Osteoblast (primary cell): ENCODE results near the gene GCK. TPM values are rescaled to one million over a fixed set of nuclear protein-coding genes. Genes with fewer than 3 reads are reported as not detected.
A peak's percentile ranks its signal among the peaks of the same experiment; 100 is the strongest.

Experiments used
- DNase-seq: peaks from one replicate; pipeline ENCODE4 v3.0.0; 2011; ENCODE audit warnings: low spot score, mixed read lengths; ENCODE audit not compliant: insufficient read length; ENCODE audit errors: missing footprints
- H2AFZ ChIP-seq: 2 replicates; pipeline ENCODE4 v1.6.0; 2011; ENCODE audit warnings: mild to moderate bottlenecking, low read length
- H3K27ac ChIP-seq: 2 replicates; pipeline ENCODE4 v1.5.1; 2011; ENCODE audit warnings: mild to moderate bottlenecking, low read depth, low read length, moderate library complexity
- H3K27me3 ChIP-seq: 2 replicates; pipeline ENCODE4 v1.6.0; 2012; ENCODE audit warnings: mild to moderate bottlenecking, control low read depth, inconsistent platforms, low read length, moderate library complexity; ENCODE audit not compliant: insufficient read depth
- H3K36me3 ChIP-seq: 2 replicates; pipeline ENCODE4 v1.5.1; 2011; ENCODE audit warnings: mild to moderate bottlenecking, low read length, control low read depth, moderate library complexity; ENCODE audit not compliant: insufficient read depth
- H3K4me1 ChIP-seq: 2 replicates; pipeline ENCODE4 v1.5.1; 2011; ENCODE audit warnings: mild to moderate bottlenecking, low read length, control low read depth, moderate library complexity; ENCODE audit not compliant: insufficient read depth
- H3K4me2 ChIP-seq: 2 replicates; pipeline ENCODE4 v1.6.0; 2011; ENCODE audit warnings: mild to moderate bottlenecking, low read length; ENCODE audit not compliant: insufficient read depth
- H3K4me3 ChIP-seq: fragments of 200-600 bp; sonication (generic); 3 replicates; pipeline ENCODE4 v1.5.1; 2012; ENCODE audit warnings: mild to moderate bottlenecking, low read length, inconsistent platforms; ENCODE audit not compliant: insufficient read depth
- H3K79me2 ChIP-seq: 2 replicates; pipeline ENCODE4 v1.6.0; 2012; ENCODE audit warnings: mild to moderate bottlenecking, low read length, control low read depth, inconsistent platforms; ENCODE audit not compliant: insufficient read depth
- H3K9me3 ChIP-seq: 2 replicates; pipeline ENCODE4 v1.5.1; 2011; ENCODE audit warnings: low read depth, low read length, control low read depth
- H4K20me1 ChIP-seq: 2 replicates; pipeline ENCODE4 v1.6.0; 2012; ENCODE audit warnings: mild to moderate bottlenecking, low read length, control low read depth; ENCODE audit not compliant: insufficient read depth
- total RNA-seq: library from RNA; depleted of rRNA; stranded (reverse); fragments of >200 nt; gene quantifications from 2 replicates; pipeline ENCODE4 v1.2.3, GENCODE V29; 2012
- TF ChIP-seq, protein P1 (sequence below): IDR thresholded peaks from 2 replicates; pipeline ENCODE4 v1.5.1; 2011; ENCODE audit warnings: mild to moderate bottlenecking, low read depth, low read length, moderate library complexity; ENCODE audit errors: extremely low read depth

GCK gene
- total RNA-seq, 1 donor = not detected

DNA sequence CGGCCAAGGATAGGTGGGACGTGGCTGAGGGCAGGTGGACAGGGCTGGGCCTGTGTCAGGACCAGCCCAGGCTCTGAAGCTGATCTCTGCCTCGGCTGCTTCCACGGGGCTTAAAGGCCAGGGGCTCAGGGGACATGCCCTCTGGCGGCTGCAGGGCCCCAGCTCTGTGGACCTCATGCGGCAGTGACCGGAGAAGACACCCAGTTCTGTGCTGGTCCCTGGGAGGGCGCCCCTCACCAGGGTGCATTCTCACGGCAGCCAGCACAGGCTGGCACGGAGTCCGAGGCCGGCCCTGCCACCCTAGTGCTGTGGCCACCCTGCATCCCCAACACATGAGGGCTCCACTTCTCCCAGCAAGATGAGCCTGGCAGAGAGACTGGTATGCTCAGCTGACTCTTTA, 41.8 kb upstream of the GCK start:
- no peaks in the 10 kb centered on the region for H4K20me1 ChIP-seq
- H3K27ac ChIP-seq = no peak overlapping the region
- no peak overlapping the region for H2AFZ ChIP-seq
- DNase-seq = no peak
- H3K4me2 ChIP-seq = no peak overlapping the region
- no peaks in the 10 kb centered on the region for H3K9me3 ChIP-seq
- TF ChIP-seq, protein P1, sequence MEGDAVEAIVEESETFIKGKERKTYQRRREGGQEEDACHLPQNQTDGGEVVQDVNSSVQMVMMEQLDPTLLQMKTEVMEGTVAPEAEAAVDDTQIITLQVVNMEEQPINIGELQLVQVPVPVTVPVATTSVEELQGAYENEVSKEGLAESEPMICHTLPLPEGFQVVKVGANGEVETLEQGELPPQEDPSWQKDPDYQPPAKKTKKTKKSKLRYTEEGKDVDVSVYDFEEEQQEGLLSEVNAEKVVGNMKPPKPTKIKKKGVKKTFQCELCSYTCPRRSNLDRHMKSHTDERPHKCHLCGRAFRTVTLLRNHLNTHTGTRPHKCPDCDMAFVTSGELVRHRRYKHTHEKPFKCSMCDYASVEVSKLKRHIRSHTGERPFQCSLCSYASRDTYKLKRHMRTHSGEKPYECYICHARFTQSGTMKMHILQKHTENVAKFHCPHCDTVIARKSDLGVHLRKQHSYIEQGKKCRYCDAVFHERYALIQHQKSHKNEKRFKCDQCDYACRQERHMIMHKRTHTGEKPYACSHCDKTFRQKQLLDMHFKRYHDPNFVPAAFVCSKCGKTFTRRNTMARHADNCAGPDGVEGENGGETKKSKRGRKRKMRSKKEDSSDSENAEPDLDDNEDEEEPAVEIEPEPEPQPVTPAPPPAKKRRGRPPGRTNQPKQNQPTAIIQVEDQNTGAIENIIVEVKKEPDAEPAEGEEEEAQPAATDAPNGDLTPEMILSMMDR = no peak
- no peaks in the 10 kb centered on the region for H3K36me3 ChIP-seq
- peaks cover 1% of the 10 kb centered on the region for H3K27me3 ChIP-seq
- no peak overlapping the region for H3K4me3 ChIP-seq
- no peaks in the 10 kb centered on the region for H3K4me1 ChIP-seq
- no peaks in the 10 kb centered on the region for H3K79me2 ChIP-seq

DNA sequence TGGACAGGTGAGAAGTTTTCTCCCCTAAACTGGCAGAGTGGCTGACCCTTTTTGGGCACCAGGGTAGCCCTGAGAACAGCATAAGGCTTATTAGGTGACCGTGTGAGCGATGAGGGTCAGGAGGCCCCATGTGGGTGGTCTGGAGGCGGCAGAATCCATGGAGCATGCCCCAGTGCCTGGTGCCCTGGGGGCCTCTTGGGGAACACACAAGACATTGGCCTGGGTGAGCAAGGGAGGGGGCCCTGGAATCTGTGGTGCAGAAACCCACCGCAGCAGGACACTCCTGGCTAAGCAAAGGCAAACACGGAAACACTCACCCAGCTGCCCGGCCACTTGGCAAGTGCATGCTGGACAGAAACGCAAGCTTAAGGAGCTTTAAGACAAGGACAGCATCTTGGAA, 41.0 kb upstream of the GCK start:
- no peaks in the 10 kb centered on the region for H3K4me1 ChIP-seq
- H3K27ac ChIP-seq = no peak overlapping the region
- no peaks in the 10 kb centered on the region for H4K20me1 ChIP-seq
- no peaks in the 10 kb centered on the region for H3K79me2 ChIP-seq
- no peak for DNase-seq
- TF ChIP-seq, protein P1 = no peak
- H3K36me3 ChIP-seq = no peaks in the 10 kb centered on the region
- H3K4me2 ChIP-seq = no peak overlapping the region
- H2AFZ ChIP-seq = no peak overlapping the region
- H3K4me3 ChIP-seq = no peak overlapping the region
- H3K27me3 ChIP-seq = peaks cover 7% of the 10 kb centered on the region
- H3K9me3 ChIP-seq = no peaks in the 10 kb centered on the region

DNA sequence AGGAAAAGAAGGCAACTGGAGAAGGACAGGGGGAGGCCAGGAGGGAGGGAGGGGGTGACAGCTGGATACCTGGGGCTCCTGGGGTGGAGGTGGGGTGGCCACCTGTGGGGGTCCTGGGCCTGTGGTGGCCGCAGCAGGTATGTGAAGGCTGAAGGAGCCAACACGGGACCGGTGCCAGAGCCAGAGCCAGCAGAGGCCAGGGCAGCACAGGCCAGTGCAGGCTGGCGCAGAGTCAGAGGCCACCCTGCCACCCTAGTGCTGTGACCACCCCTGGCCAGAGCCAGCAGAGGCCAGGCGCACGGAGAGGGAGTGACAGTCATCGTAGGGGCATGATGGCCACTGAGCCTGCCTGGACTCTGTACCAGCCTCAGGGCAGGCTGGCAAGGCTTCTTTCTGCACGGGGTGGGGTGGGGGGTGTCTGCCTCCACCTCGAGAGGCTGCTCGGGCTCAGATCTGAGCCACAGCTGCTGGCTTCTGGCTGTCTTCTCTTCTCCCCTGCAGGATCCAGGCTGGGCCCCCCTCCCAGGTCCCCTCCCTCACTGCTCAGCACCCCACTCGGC, 40.4 kb upstream of the GCK start:
- no peak overlapping the region for H2AFZ ChIP-seq
- no peak overlapping the region for H3K4me2 ChIP-seq
- DNase-seq = peak; percentile 89
- H3K79me2 ChIP-seq = no peaks in the 10 kb centered on the region
- H3K4me3 ChIP-seq = no peak overlapping the region
- H3K27me3 ChIP-seq = peaks cover 11% of the 10 kb centered on the region
- no peaks in the 10 kb centered on the region for H3K4me1 ChIP-seq
- TF ChIP-seq, protein P1 = no peak
- no peaks in the 10 kb centered on the region for H3K9me3 ChIP-seq
- no peaks in the 10 kb centered on the region for H3K36me3 ChIP-seq
- no peak overlapping the region for H3K27ac ChIP-seq
- no peaks in the 10 kb centered on the region for H4K20me1 ChIP-seq

DNA sequence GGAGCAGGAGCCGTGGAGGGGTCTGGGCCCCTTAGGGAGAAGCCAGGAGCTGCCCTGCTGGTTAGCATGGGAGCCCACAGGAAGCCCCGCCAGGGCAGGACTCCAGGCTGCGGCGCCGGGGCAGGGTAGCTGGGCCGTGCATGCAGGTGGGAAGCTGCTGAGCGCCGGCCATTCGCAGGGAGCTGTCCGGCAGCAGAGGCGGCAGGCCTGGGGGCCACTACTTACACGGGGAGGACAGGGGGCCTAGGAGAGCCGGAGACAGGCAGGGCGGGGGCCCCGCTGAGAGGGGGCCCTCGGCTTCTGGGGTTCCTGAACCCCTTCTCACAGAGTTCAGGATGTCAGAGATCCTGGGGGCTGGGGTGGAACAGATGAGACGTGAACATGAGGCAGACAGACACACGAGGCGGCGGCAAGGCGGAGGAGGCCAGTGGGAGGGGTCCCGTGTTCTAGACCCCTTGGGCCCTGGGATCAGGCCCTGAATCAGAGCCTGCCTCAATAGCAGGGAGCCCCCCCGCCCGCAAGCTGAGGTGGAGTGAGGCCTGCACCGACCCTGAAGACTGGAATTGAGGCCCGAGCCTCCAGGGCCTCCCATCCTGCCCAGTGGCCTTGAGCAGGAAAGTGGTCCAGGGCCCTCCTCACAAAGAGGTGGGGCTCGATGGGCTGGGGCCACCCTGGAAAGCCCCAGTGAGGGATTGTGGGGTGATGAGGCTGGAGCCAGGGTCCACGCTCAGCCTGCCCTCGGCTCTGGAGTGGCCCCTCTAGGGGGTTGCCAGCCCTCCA, 39.5 kb upstream of the GCK start:
- H3K27ac ChIP-seq = no peak overlapping the region
- no peak overlapping the region for H2AFZ ChIP-seq
- peaks cover 11% of the 10 kb centered on the region for H3K27me3 ChIP-seq
- no peak overlapping the region for H3K4me3 ChIP-seq
- no peak for DNase-seq
- TF ChIP-seq, protein P1 = no peak
- no peaks in the 10 kb centered on the region for H3K4me1 ChIP-seq
- no peak overlapping the region for H3K4me2 ChIP-seq
- no peaks in the 10 kb centered on the region for H3K79me2 ChIP-seq
- no peaks in the 10 kb centered on the region for H3K36me3 ChIP-seq
- no peaks in the 10 kb centered on the region for H4K20me1 ChIP-seq
- no peaks in the 10 kb centered on the region for H3K9me3 ChIP-seq
